ENCODE measurements around the gene ITGA2B. TPM values are rescaled to one million over a fixed set of nuclear protein-coding genes. Genes with fewer than 3 reads are reported as not detected.

Gene ITGA2B
- total and polyA plus RNA-seq, 2 of the 13 experiments (the other 11 are each of a cell fraction or from before 2014, with no cell fraction given) = 0.38 to 1.1 TPM

GRCh38 chr17:44354582-44355561 is 34.6 kb downstream of the ITGA2B start (continued):
- no peak for TF ChIP-seq POGK (CRISPR knock-in tag; conservative IDR thresholded peaks at IDR 0.05)
- no peak for TF ChIP-seq ZBTB3 (CRISPR knock-in tag; IDR thresholded peaks at IDR 0.05; ENCODE audit: borderline replicate concordance, low read depth)
- no peak for TF ChIP-seq RERE (CRISPR knock-in tag; IDR thresholded peaks at IDR 0.05; ENCODE audit: low read depth)
- TF ChIP-seq ZNF234 (CRISPR knock-in tag; conservative IDR thresholded peaks at IDR 0.05) = no peak
- no peak for TF ChIP-seq ZNF552 (CRISPR knock-in tag; IDR thresholded peaks at IDR 0.05; ENCODE audit: borderline replicate concordance)
- TF ChIP-seq ISL2 (CRISPR knock-in tag; IDR thresholded peaks at IDR 0.05) = 0 out of 2 replicates have a peak, but pooled peaks have one; percentile 38
- TF ChIP-seq ZNF30 (CRISPR knock-in tag; IDR thresholded peaks at IDR 0.05) = no peak
- TF ChIP-seq PRDM4 (CRISPR knock-in tag; IDR thresholded peaks at IDR 0.05; ENCODE audit: borderline replicate concordance) = no peak
- peak; percentile 43; the same call in 1 of the 2 replicates for TF ChIP-seq ZNF792 (CRISPR knock-in tag; IDR thresholded peaks at IDR 0.05)
- TF ChIP-seq NFYB (CRISPR knock-in tag; IDR thresholded peaks at IDR 0.05) = no peak
- TF ChIP-seq BATF2 (CRISPR knock-in tag; IDR thresholded peaks at IDR 0.05) = no peak
- no peak for TF ChIP-seq ZNF17 (CRISPR knock-in tag; IDR thresholded peaks at IDR 0.05)
- TF ChIP-seq ZNF570 (CRISPR knock-in tag; IDR thresholded peaks at IDR 0.05; ENCODE audit: borderline replicate concordance) = no peak
- TF ChIP-seq ZNF850 (CRISPR knock-in tag; conservative IDR thresholded peaks at IDR 0.05) = no peak
- TF ChIP-seq U2AF2 (IDR thresholded peaks at IDR 0.05; ENCODE audit: low read depth, low read length) = no peak
- TF ChIP-seq IRX3 (CRISPR knock-in tag; IDR thresholded peaks at IDR 0.05; ENCODE audit: borderline replicate concordance, low read depth) = no peak
